Measurements from ENCODE around the gene SMYD3. TPM values are rescaled to one million over a fixed set of nuclear protein-coding genes. Genes with fewer than 3 reads are reported as not detected.

SMYD3 gene
- total RNA-seq, 1 donor from 2014 or later = 35.4 TPM

DNA sequence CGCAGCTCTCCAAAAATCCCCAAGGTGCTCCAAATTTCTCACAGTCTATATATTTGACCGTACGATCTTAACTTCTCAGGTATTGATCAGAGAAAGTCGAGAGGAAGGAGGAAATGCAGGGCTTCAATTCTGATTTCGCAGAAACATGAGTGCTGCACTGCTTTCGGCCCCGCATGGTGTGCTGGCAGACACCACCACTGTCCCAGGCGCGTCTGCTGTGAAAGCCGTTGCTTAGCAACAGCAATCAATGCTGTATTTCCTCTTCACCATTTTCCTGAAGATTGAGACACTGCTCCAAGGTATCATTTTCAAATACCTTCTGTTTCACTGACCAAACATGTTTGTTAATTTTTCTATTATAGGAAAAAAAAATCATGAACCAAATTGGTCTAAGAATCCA is 296.3 kb downstream of the SMYD3 start:
- Mint-ChIP-seq H3K4me3 (ENCODE audit: unreplicated experiment) (peak overlapping the region; percentile 10), H3K4me1 (ENCODE audit: low read depth, unreplicated experiment) (peaks cover 23% of the 10 kb centered on the region), H3K9me3 (ENCODE audit: unreplicated experiment) (peaks cover 1% of the 10 kb centered on the region), H3K27me3 (ENCODE audit: unreplicated experiment) (no peaks in the 10 kb centered on the region), H3K27ac (ENCODE audit: unreplicated experiment) (peak overlapping the region; percentile 81), H3K36me3 (ENCODE audit: unreplicated experiment) (no peaks in the 10 kb centered on the region)
- TF ChIP-seq, protein P1, sequence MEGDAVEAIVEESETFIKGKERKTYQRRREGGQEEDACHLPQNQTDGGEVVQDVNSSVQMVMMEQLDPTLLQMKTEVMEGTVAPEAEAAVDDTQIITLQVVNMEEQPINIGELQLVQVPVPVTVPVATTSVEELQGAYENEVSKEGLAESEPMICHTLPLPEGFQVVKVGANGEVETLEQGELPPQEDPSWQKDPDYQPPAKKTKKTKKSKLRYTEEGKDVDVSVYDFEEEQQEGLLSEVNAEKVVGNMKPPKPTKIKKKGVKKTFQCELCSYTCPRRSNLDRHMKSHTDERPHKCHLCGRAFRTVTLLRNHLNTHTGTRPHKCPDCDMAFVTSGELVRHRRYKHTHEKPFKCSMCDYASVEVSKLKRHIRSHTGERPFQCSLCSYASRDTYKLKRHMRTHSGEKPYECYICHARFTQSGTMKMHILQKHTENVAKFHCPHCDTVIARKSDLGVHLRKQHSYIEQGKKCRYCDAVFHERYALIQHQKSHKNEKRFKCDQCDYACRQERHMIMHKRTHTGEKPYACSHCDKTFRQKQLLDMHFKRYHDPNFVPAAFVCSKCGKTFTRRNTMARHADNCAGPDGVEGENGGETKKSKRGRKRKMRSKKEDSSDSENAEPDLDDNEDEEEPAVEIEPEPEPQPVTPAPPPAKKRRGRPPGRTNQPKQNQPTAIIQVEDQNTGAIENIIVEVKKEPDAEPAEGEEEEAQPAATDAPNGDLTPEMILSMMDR (IDR thresholded peaks at IDR 0.05; ENCODE audit: partially characterized antibody, unreplicated experiment) = no peak
- DNase-seq = peak; percentile 69

DNA sequence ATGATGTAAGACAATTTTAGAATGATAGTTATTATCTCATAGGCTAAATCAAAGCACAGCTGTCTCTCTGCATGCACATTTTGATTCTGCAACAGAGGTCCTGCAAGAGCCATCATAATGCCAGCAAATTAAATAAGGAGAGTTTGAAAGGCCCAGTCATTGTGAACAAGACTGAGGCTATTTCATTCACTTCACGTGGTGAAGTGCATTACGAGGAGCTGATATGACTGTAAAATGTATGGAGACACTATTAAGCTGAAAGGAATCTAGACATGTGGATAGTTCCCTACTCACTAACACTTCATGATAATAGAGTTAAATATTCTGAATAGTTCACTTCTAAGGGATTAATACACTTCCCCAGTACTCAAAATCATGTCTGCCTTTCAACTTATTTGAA is 299.0 kb downstream of the SMYD3 start:
- peaks cover 21% of the 10 kb centered on the region for H3K4me1 Mint-ChIP-seq (ENCODE audit: low read depth, unreplicated experiment)
- H3K36me3 Mint-ChIP-seq (ENCODE audit: unreplicated experiment) = no peaks in the 10 kb centered on the region
- TF ChIP-seq, protein P1 (IDR thresholded peaks at IDR 0.05; ENCODE audit: partially characterized antibody, unreplicated experiment) = no peak
- H3K27ac Mint-ChIP-seq (ENCODE audit: unreplicated experiment) = no peak overlapping the region
- no peaks in the 10 kb centered on the region for H3K27me3 Mint-ChIP-seq (ENCODE audit: unreplicated experiment)
- peaks cover 1% of the 10 kb centered on the region for H3K9me3 Mint-ChIP-seq (ENCODE audit: unreplicated experiment)
- no peak for DNase-seq
- no peak overlapping the region for H3K4me3 Mint-ChIP-seq (ENCODE audit: unreplicated experiment)

DNA sequence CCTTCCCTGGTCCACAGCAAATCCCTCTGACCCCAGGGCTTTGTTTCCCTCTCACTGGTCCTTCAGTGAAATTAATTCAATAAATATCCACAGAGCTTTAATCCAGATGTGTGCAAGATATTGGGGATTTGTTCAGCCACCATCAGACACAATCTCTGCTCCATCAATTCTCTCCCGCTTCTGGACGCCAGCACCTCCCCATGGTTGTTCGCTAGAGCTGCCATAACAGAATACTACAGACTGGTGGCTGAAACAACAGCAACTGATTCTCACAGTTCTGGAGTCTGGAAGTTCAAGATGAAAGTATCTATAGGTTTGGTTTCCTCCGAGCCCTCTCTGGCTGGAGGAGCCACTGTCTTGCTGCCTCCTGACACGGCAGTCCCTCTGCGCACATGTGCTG is 303.9 kb downstream of the SMYD3 start:
- no peak for DNase-seq
- H3K36me3 Mint-ChIP-seq (ENCODE audit: unreplicated experiment) = no peaks in the 10 kb centered on the region
- no peak overlapping the region for H3K27ac Mint-ChIP-seq (ENCODE audit: unreplicated experiment)
- H3K4me1 Mint-ChIP-seq (ENCODE audit: low read depth, unreplicated experiment) = peaks cover 16% of the 10 kb centered on the region
- peaks cover 1% of the 10 kb centered on the region for H3K9me3 Mint-ChIP-seq (ENCODE audit: unreplicated experiment)
- H3K27me3 Mint-ChIP-seq (ENCODE audit: unreplicated experiment) = peaks cover 4% of the 10 kb centered on the region
- TF ChIP-seq, protein P1 (IDR thresholded peaks at IDR 0.05; ENCODE audit: partially characterized antibody, unreplicated experiment) = no peak
- H3K4me3 Mint-ChIP-seq (ENCODE audit: unreplicated experiment) = no peak overlapping the region

DNA sequence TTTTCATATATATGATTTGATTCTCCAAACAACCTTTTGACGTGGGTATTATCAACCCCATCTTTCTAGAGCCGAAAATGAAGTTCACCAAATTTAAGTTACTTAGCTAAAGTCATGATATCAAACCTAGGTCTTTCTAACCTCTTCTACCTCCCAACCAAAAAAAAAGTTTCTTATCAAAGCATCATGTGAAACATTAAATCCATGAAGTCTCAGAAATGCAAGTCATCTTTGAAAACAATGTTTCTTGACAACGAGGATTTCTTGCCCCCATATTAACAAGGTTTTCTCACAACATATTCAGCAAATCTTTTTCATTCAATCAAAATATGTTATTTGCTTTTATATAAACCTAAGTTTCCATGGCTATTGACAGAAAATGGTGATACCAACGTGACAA is 306.3 kb downstream of the SMYD3 start:
- Mint-ChIP-seq H3K27ac (ENCODE audit: unreplicated experiment) (no peak overlapping the region), H3K9me3 (ENCODE audit: unreplicated experiment) (no peaks in the 10 kb centered on the region)

DNA sequence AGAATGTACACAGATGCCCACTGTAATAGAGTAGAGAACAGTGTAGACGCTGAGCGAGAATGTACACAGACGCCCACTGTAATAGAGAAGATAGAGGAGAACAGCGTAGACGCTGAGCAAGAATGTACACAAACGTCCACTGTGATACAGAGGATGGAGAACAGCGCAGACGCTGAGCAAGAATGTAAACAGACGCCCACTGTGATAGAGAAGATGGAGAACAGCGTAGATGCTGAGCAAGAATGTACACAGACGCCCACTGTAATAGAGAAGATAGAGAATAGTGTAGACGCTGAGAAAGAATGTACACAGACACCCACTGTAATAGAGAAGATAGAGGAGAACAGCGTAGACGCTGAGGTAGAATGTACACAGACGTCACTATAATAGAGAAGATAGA is 306.9 kb downstream of the SMYD3 start:
- DNase-seq = no peak
- H3K36me3 Mint-ChIP-seq (ENCODE audit: unreplicated experiment) = no peaks in the 10 kb centered on the region
- H3K27ac Mint-ChIP-seq (ENCODE audit: unreplicated experiment) = no peak overlapping the region
- peaks cover 19% of the 10 kb centered on the region for H3K4me1 Mint-ChIP-seq (ENCODE audit: low read depth, unreplicated experiment)
- TF ChIP-seq, protein P1 (IDR thresholded peaks at IDR 0.05; ENCODE audit: partially characterized antibody, unreplicated experiment) = no peak
- H3K4me3 Mint-ChIP-seq (ENCODE audit: unreplicated experiment) = no peak overlapping the region
- peaks cover 4% of the 10 kb centered on the region for H3K27me3 Mint-ChIP-seq (ENCODE audit: unreplicated experiment)
- H3K9me3 Mint-ChIP-seq (ENCODE audit: unreplicated experiment) = no peaks in the 10 kb centered on the region

More for the DNA sequence above, 306.3 kb downstream of the SMYD3 start:
- Mint-ChIP-seq H3K36me3 (ENCODE audit: unreplicated experiment) (no peaks in the 10 kb centered on the region), H3K27me3 (ENCODE audit: unreplicated experiment) (peaks cover 4% of the 10 kb centered on the region), H3K4me1 (ENCODE audit: low read depth, unreplicated experiment) (peaks cover 19% of the 10 kb centered on the region), H3K4me3 (ENCODE audit: unreplicated experiment) (no peak overlapping the region)
- TF ChIP-seq, protein P1 (IDR thresholded peaks at IDR 0.05; ENCODE audit: partially characterized antibody, unreplicated experiment) = no peak
- DNase-seq = no peak
